Neural cell (in vitro differentiated cells): ENCODE data around the gene SLC35E4. TPM values are rescaled to one million over a fixed set of nuclear protein-coding genes. Genes with fewer than 3 reads are reported as not detected.

Source experiments
- H2AFZ ChIP-seq: fragments of 200-600, 300-800 bp; sonication (generic), shearing (Covaris generic); 2 replicates; pipeline ENCODE4 v1.6.0; 2014; ENCODE audit warnings: low read depth, mild to moderate bottlenecking, antibody characterized with exemption, low read length, moderate library complexity
- H3F3A ChIP-seq: fragments of 200-600 bp; shearing (Covaris generic); 2 replicates; pipeline ENCODE4 v1.6.1; 2016; ENCODE audit warnings: mild to moderate bottlenecking, moderate library complexity, mixed read lengths, antibody characterized with exemption, low read length; ENCODE audit not compliant: insufficient read depth, poor library complexity, severe bottlenecking
- H3K27ac ChIP-seq: fragments of 200-600, 300-800 bp; sonication (generic), shearing (Covaris generic); 2 replicates; pipeline ENCODE4 v1.5.1; 2014; ENCODE audit warnings: mild to moderate bottlenecking, low read length, moderate library complexity
- H3K27me3 ChIP-seq: fragments of 300-800, 200-600 bp; sonication (generic), shearing (Covaris generic); 2 replicates; pipeline ENCODE4 v1.6.0; 2014; ENCODE audit warnings: mild to moderate bottlenecking, low read depth, low read length, moderate library complexity; ENCODE audit not compliant: insufficient read depth
- H3K36me3 ChIP-seq: fragments of 300-800, 200-600 bp; sonication (generic), shearing (Covaris generic); 2 replicates; pipeline ENCODE4 v1.5.1; 2014; ENCODE audit warnings: mild to moderate bottlenecking, antibody characterized with exemption, low read length, moderate library complexity; ENCODE audit not compliant: insufficient read depth
- H3K4me2 ChIP-seq: fragments of 300-800, 200-600 bp; sonication (generic), shearing (Covaris generic); 2 replicates; pipeline ENCODE4 v1.6.0; 2014; ENCODE audit warnings: mild to moderate bottlenecking, low read length
- H3K4me3 ChIP-seq: fragments of 300-800, 200-600 bp; sonication (generic), shearing (Covaris generic); 2 replicates; pipeline ENCODE4 v1.5.1; 2014; ENCODE audit warnings: mild to moderate bottlenecking, low read length, moderate library complexity
- H3K79me2 ChIP-seq: fragments of 200-600 bp; shearing (Covaris generic); replicated peaks from 2 replicates; pipeline ENCODE4 v1.6.0; 2014; ENCODE audit warnings: mild to moderate bottlenecking, low read length, moderate library complexity; ENCODE audit not compliant: insufficient read depth
- H3K9ac ChIP-seq: fragments of 300-800, 200-600 bp; sonication (generic), shearing (Covaris generic); 2 replicates; pipeline ENCODE4 v1.6.1; 2016; ENCODE audit warnings: mild to moderate bottlenecking, low read length, mixed read lengths
- H3K9me2 ChIP-seq: fragments of 200-600 bp; shearing (Covaris generic); 2 replicates; pipeline ENCODE4 v1.6.1; 2016; ENCODE audit warnings: mild to moderate bottlenecking, low read length, mixed read lengths; ENCODE audit not compliant: insufficient read depth
- H3K9me3 ChIP-seq: fragments of 200-600, 300-800 bp; sonication (generic), shearing (Covaris generic); 2 replicates; pipeline ENCODE4 v1.6.1; 2016; ENCODE audit warnings: mild to moderate bottlenecking, mixed run types, low read length, moderate library complexity, mixed read lengths
- H4K20me1 ChIP-seq: fragments of 200-600 bp; shearing (Covaris generic); 2 replicates; pipeline ENCODE4 v1.6.1; 2016; ENCODE audit warnings: mild to moderate bottlenecking, mixed run types; ENCODE audit not compliant: insufficient read depth
- EP300 ChIP-seq: fragments of 450-650 bp; conservative IDR thresholded peaks from 2 replicates; pipeline ENCODE4 v1.6.1; 2014; ENCODE audit warnings: antibody characterized with exemption, mild to moderate bottlenecking, moderate library complexity; ENCODE audit not compliant: poor library complexity, severe bottlenecking
- EZH2 ChIP-seq: fragments of 200-600, 300-800 bp; shearing (Covaris generic), sonication (generic); IDR thresholded peaks from 2 replicates; pipeline ENCODE4 v1.6.1; 2014; ENCODE audit warnings: antibody characterized with exemption, low read length, borderline replicate concordance, mild to moderate bottlenecking; ENCODE audit not compliant: insufficient read depth, poor library complexity, severe bottlenecking
- MXI1 ChIP-seq: fragments of 450-650 bp; conservative IDR thresholded peaks from 2 replicates; pipeline ENCODE4 v1.6.1; 2014; ENCODE audit warnings: antibody characterized with exemption, mild to moderate bottlenecking; ENCODE audit not compliant: poor library complexity, severe bottlenecking
- POLR2AphosphoS5 ChIP-seq: IDR thresholded peaks from 2 replicates; pipeline ENCODE4 v1.6.1; 2012
- RAD21 ChIP-seq: fragments of 450-650 bp; conservative IDR thresholded peaks from 2 replicates; pipeline ENCODE4 v1.6.1; 2014; ENCODE audit warnings: antibody characterized with exemption, mild to moderate bottlenecking, moderate library complexity
- SMC3 ChIP-seq: fragments of 450-650 bp; conservative IDR thresholded peaks from 2 replicates; pipeline ENCODE4 v1.6.1; 2014; ENCODE audit warnings: antibody characterized with exemption, mild to moderate bottlenecking, moderate library complexity; ENCODE audit not compliant: poor library complexity
- TAF1 ChIP-seq: IDR thresholded peaks from 2 replicates; pipeline ENCODE4 v1.6.1; 2012; ENCODE audit warnings: low read depth
- polyA plus RNA-seq: library from polyadenylated mRNA; depleted of rRNA; stranded (reverse); fragments of >200 nt; gene quantifications from 2 replicates; pipeline ENCODE4 v1.2.3, GENCODE V29; 2014
- TF ChIP-seq, protein P1 (sequence below): fragments of 450-650 bp; IDR thresholded peaks from 2 replicates; pipeline ENCODE4 v1.5.1; 2014; ENCODE audit warnings: antibody characterized with exemption, mild to moderate bottlenecking, moderate library complexity; ENCODE audit not compliant: poor library complexity, severe bottlenecking
- TF ChIP-seq, protein P2 (sequence below): IDR thresholded peaks from 2 replicates; pipeline ENCODE4 v1.6.1; 2012; ENCODE audit warnings: borderline replicate concordance

Gene SLC35E4
- polyA plus RNA-seq, 1 donor from 2014 or later, result 5.5 TPM

DNA sequence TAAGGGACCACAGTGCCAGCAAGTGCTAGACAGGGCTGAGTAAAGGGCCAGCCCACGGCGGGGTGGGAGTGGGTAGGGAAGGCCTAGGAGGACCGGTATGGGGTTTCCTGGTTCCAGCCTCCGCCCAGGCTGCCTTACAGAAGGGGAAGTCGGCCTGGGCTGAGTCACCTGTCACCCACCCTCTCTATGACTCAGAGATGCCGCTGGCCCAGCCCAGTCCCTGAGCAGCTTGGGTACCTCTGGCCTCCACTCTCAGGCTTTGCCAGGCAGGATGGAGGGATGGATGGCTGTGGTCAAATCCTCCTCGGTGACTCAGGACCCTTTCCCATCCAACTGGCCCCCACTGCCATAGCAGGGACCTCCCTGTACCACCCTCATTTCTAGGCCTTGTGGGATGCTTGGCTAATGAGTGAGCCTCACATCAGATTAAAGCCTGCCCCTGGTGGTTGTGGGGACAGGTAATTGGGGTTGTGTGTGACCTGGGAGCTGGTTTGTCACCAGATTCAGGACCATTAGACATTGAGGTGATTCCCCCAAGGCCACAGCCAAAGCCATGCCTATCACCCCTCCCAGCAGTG is 13.9 kb downstream of the SLC35E4 start:
- H3K4me3 ChIP-seq, result no peak overlapping the region
- H3K9ac ChIP-seq, result no peak overlapping the region
- no peaks in the 10 kb centered on the region for H4K20me1 ChIP-seq
- H3K27ac ChIP-seq, result no peak overlapping the region
- no peaks in the 10 kb centered on the region for H3F3A ChIP-seq
- H3K9me3 ChIP-seq, result no peaks in the 10 kb centered on the region
- H3K4me2 ChIP-seq, result no peak overlapping the region
- H3K79me2 ChIP-seq, result no peaks in the 10 kb centered on the region
- H3K9me2 ChIP-seq, result no peaks in the 10 kb centered on the region
- TF ChIP-seq POLR2AphosphoS5 (no peak), EP300 (no peak), RAD21 (no peak), TAF1 (no peak), EZH2 (no peak), MXI1 (no peak), SMC3 (no peak)
- TF ChIP-seq, protein P1, sequence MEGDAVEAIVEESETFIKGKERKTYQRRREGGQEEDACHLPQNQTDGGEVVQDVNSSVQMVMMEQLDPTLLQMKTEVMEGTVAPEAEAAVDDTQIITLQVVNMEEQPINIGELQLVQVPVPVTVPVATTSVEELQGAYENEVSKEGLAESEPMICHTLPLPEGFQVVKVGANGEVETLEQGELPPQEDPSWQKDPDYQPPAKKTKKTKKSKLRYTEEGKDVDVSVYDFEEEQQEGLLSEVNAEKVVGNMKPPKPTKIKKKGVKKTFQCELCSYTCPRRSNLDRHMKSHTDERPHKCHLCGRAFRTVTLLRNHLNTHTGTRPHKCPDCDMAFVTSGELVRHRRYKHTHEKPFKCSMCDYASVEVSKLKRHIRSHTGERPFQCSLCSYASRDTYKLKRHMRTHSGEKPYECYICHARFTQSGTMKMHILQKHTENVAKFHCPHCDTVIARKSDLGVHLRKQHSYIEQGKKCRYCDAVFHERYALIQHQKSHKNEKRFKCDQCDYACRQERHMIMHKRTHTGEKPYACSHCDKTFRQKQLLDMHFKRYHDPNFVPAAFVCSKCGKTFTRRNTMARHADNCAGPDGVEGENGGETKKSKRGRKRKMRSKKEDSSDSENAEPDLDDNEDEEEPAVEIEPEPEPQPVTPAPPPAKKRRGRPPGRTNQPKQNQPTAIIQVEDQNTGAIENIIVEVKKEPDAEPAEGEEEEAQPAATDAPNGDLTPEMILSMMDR, result no peak
- TF ChIP-seq, protein P2, sequence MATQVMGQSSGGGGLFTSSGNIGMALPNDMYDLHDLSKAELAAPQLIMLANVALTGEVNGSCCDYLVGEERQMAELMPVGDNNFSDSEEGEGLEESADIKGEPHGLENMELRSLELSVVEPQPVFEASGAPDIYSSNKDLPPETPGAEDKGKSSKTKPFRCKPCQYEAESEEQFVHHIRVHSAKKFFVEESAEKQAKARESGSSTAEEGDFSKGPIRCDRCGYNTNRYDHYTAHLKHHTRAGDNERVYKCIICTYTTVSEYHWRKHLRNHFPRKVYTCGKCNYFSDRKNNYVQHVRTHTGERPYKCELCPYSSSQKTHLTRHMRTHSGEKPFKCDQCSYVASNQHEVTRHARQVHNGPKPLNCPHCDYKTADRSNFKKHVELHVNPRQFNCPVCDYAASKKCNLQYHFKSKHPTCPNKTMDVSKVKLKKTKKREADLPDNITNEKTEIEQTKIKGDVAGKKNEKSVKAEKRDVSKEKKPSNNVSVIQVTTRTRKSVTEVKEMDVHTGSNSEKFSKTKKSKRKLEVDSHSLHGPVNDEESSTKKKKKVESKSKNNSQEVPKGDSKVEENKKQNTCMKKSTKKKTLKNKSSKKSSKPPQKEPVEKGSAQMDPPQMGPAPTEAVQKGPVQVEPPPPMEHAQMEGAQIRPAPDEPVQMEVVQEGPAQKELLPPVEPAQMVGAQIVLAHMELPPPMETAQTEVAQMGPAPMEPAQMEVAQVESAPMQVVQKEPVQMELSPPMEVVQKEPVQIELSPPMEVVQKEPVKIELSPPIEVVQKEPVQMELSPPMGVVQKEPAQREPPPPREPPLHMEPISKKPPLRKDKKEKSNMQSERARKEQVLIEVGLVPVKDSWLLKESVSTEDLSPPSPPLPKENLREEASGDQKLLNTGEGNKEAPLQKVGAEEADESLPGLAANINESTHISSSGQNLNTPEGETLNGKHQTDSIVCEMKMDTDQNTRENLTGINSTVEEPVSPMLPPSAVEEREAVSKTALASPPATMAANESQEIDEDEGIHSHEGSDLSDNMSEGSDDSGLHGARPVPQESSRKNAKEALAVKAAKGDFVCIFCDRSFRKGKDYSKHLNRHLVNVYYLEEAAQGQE, result no peak
- H3K27me3 ChIP-seq, result no peaks in the 10 kb centered on the region
- H2AFZ ChIP-seq, result no peak overlapping the region
- H3K36me3 ChIP-seq, result no peaks in the 10 kb centered on the region

DNA sequence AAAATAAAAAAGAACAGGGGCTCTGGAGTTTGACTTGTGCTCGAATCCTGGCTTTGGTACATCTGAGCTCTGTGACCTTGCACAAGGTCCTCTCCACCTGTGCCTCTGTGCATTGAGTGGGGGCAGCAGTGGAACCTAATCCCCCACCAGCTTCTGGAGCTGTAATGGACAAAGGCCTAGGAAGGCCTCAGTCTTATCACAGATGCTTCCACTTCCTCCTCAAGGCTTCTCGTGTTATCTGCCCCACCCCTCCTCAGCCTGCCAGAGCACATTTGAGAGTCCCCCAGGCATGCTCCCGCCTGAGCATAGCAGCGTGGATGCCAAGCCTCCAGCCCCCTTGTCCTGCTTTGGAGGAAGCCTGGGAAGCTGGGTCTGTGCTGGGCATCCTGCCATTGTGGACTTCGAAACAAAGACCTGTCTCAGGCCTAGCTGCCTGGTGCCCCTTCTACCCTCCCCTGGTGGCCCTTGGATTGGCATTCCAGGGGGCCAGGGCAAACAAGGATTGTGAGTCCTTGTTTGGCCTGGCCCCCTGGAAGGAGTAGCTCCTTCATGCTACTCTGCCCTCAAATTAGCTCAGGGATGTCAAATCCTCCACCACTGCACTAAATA is 15.0 kb downstream of the SLC35E4 start:
- no peak overlapping the region for H3K9ac ChIP-seq
- H2AFZ ChIP-seq, result no peak overlapping the region
- H3K9me3 ChIP-seq, result no peaks in the 10 kb centered on the region
- H3K27ac ChIP-seq, result no peak overlapping the region
- H3K36me3 ChIP-seq, result no peaks in the 10 kb centered on the region
- no peak overlapping the region for H3K4me3 ChIP-seq
- no peaks in the 10 kb centered on the region for H3K79me2 ChIP-seq
- TF ChIP-seq, protein P2, result no peak
- no peak for TF ChIP-seq RAD21
- no peak for TF ChIP-seq MXI1
- TF ChIP-seq, protein P1, result no peak
- TF ChIP-seq EZH2, result no peak
- no peak for TF ChIP-seq EP300
- no peaks in the 10 kb centered on the region for H4K20me1 ChIP-seq
- no peak overlapping the region for H3K4me2 ChIP-seq
- no peaks in the 10 kb centered on the region for H3K9me2 ChIP-seq
- H3K27me3 ChIP-seq, result no peaks in the 10 kb centered on the region
- no peaks in the 10 kb centered on the region for H3F3A ChIP-seq
